HCT116 (cell line): ENCODE measurements around the gene FNDC7. TPM values are rescaled to one million over a fixed set of nuclear protein-coding genes. Genes with fewer than 3 reads are reported as not detected.

ENCODE experiments used
- ATAC-seq: fragments of 200-7000 bp; cut with Tn5 transposase; 2 replicates; pipeline ENCODE4 v1.9.1; 2020; ENCODE audit warnings: mild to moderate bottlenecking, moderate library complexity
- BruUV-seq: library from RNA; stranded (reverse); fragments of 400-500 nt; replicated peaks from 2 replicates; lab custom pipeline; 2021; lab: Mats Ljungman, UMichigan
- CTCF ChIA-PET: fragments of 300-600 bp; sonication (Branson Sonifier 250); formaldehyde crosslinking; loops from one replicate; lab custom pipeline; 2021; ENCODE audit warnings: antibody characterized with exemption; lab: Charles Lee
- POLR2A ChIA-PET: fragments of 300-600, 350-600 bp; sonication (Branson Sonifier 250); formaldehyde crosslinking; loops from one replicate; lab custom pipeline; 2021; ENCODE audit warnings: antibody characterized with exemption; lab: Charles Lee
- RAD21 ChIA-PET, 2 experiments: fragments of 300-600 bp; sonication (Branson Sonifier 250); formaldehyde crosslinking; loops; one replicate each; lab custom pipeline; 2023; ENCODE audit warnings: low total read pairs in 2 of 2; ENCODE audit not compliant: uncharacterized antibody in 2 of 2, unreplicated experiment in 2 of 2, low non-redundant PET in 1 of 2; lab: Charles Lee
- DNase-seq: peaks from one replicate; pipeline ENCODE4 v3.0.0-alpha.2; 2010; ENCODE audit warnings: low read depth, low spot score
- H2AFZ ChIP-seq: fragments of 200-600 bp; shearing (Covaris generic), sonication (generic); 2 replicates; pipeline ENCODE4 v1.6.1; 2017; ENCODE audit warnings: low read depth, mixed run types, mixed read lengths, antibody characterized with exemption, low read length; ENCODE audit not compliant: poor library complexity, severe bottlenecking
- H3K27ac ChIP-seq: 2 replicates; pipeline ENCODE4 v1.5.1; 2012; ENCODE audit warnings: low read depth, low read length
- H3K27me3 ChIP-seq: fragments of 200-600 bp; sonication (generic); 2 replicates; pipeline ENCODE4 v1.6.1; 2016; ENCODE audit warnings: mixed run types, low read length, mixed read lengths; ENCODE audit not compliant: insufficient read depth
- H3K36me3 ChIP-seq, 2 experiments: fragments of 200-500 bp in 1 of 2; fragments of 200-600 bp in 1 of 2; sonication (Bioruptor generic) in 1 of 2; sonication (generic) in 1 of 2; 2 replicates each; pipeline versions ENCODE4 v1.5.1 to v1.6.1; 2014 to 2016; ENCODE audit warnings: low read length in 2 of 2, inconsistent platforms in 1 of 2, mixed read lengths in 1 of 2, mixed run types in 1 of 2; ENCODE audit not compliant: insufficient read depth in 2 of 2, control insufficient read depth in 1 of 2
- H3K4me1 ChIP-seq, 2 experiments: fragments of 200-600 bp in 1 of 2; sonication (generic) in 1 of 2; 2 replicates each; pipeline versions ENCODE4 v1.5.1 to v1.6.1; 2012 to 2017; ENCODE audit warnings: low read length in 2 of 2, inconsistent platforms in 1 of 2, mild to moderate bottlenecking in 1 of 2, mixed read lengths in 1 of 2, mixed run types in 1 of 2, moderate library complexity in 1 of 2; ENCODE audit not compliant: insufficient read depth in 2 of 2, control insufficient read depth in 1 of 2
- H3K4me2 ChIP-seq: fragments of 200-600 bp; sonication (generic); 2 replicates; pipeline ENCODE4 v1.6.1; 2017; ENCODE audit warnings: mixed run types, low read length, mixed read lengths
- H3K4me3 ChIP-seq, 2 experiments: fragments of 200-600 bp in 1 of 2; sonication (generic) in 1 of 2; replicated peaks in 1 of 2; 2 replicates each; pipeline ENCODE4 v1.5.1; 2011 to 2016; ENCODE audit warnings: low read length in 2 of 2, control low read depth in 1 of 2, low read depth in 1 of 2, mild to moderate bottlenecking in 1 of 2, mixed read lengths in 1 of 2, mixed run types in 1 of 2
- H3K79me2 ChIP-seq: fragments of 200-600 bp; sonication (generic); 2 replicates; pipeline ENCODE4 v1.6.1; 2017; ENCODE audit warnings: mild to moderate bottlenecking, mixed run types, low read length, moderate library complexity, mixed read lengths; ENCODE audit not compliant: insufficient read depth
- H3K9ac ChIP-seq: fragments of 200-600 bp; sonication (generic); 2 replicates; pipeline ENCODE4 v1.6.1; 2016; ENCODE audit warnings: low read length, mixed read lengths
- H3K9me2 ChIP-seq: fragments of 200-600 bp; sonication (generic), shearing (Covaris generic); 2 replicates; pipeline ENCODE4 v1.6.1; 2017; ENCODE audit warnings: mixed run types, mild to moderate bottlenecking, moderate library complexity; ENCODE audit not compliant: insufficient read depth
- H3K9me3 ChIP-seq, 2 experiments: fragments of 200-500 bp in 1 of 2; fragments of 200-600 bp in 1 of 2; sonication (Bioruptor generic) in 1 of 2; sonication (generic) in 1 of 2; 2 replicates each; pipeline ENCODE4 v1.6.1; 2014 to 2017; ENCODE audit warnings: low read length in 2 of 2, mixed read lengths in 2 of 2, inconsistent platforms in 1 of 2, low read depth in 1 of 2, mild to moderate bottlenecking in 1 of 2, mixed run types in 1 of 2, moderate library complexity in 1 of 2; ENCODE audit not compliant: control insufficient read depth in 1 of 2, insufficient read depth in 1 of 2
- H4K20me1 ChIP-seq: fragments of 200-600 bp; sonication (generic), shearing (Covaris generic); 2 replicates; pipeline ENCODE4 v1.6.1; 2017; ENCODE audit warnings: mixed run types, mild to moderate bottlenecking, moderate library complexity; ENCODE audit not compliant: insufficient read depth
- CEBPB ChIP-seq: IDR thresholded peaks from 2 replicates; pipeline ENCODE4 v1.6.1; 2012; ENCODE audit warnings: low read depth
- EZH2 ChIP-seq: fragments of 200-600 bp; sonication (generic); IDR thresholded peaks from 2 replicates; pipeline ENCODE4 v1.6.1; 2017; ENCODE audit warnings: antibody characterized with exemption, mixed run types
- EZH2phosphoT487 ChIP-seq: fragments of 200-600 bp; IDR thresholded peaks from 2 replicates; pipeline ENCODE4 v1.6.1; 2018; ENCODE audit warnings: antibody characterized with exemption, borderline replicate concordance
- JUND ChIP-seq: IDR thresholded peaks from 2 replicates; pipeline ENCODE4 v1.6.1; 2012
- POLR2A ChIP-seq: IDR thresholded peaks from 2 replicates; pipeline ENCODE4 v1.7.0; 2011; ENCODE audit warnings: borderline replicate concordance; ENCODE audit not compliant: insufficient read depth, insufficient read length; ENCODE audit errors: extremely low read depth
- SIN3A ChIP-seq: IDR thresholded peaks from 2 replicates; pipeline ENCODE4 v1.6.1; 2012; ENCODE audit warnings: low read depth
- SRF ChIP-seq: IDR thresholded peaks from 2 replicates; pipeline ENCODE4 v1.6.1; 2012; ENCODE audit warnings: low read depth
- TCF7L2 ChIP-seq: IDR thresholded peaks from 2 replicates; pipeline ENCODE4 v1.7.0; 2011; ENCODE audit warnings: borderline replicate concordance, inconsistent platforms; ENCODE audit not compliant: insufficient read depth, insufficient read length; ENCODE audit errors: extremely low read depth
- YY1 ChIP-seq: IDR thresholded peaks from 2 replicates; pipeline ENCODE4 v1.6.1; 2011; ENCODE audit warnings: low read length, low read depth, moderate library complexity, mild to moderate bottlenecking; ENCODE audit not compliant: insufficient replicate concordance; ENCODE audit errors: extremely low read depth
- ZFX ChIP-seq: fragments of 450-650 bp; IDR thresholded peaks from 2 replicates; pipeline ENCODE4 v1.6.1; 2017
- intact Hi-C: fragments of 100-400 bp; cut with micrococcal nuclease; formaldehyde crosslinking; loops from 2 replicates; pipeline ENCODE4 v1.10.0; 2022
- total RNA-seq: library from RNA; stranded (reverse); gene quantifications from one replicate; pipeline ENCODE4 v1.2.1, GENCODE V29; 2021; ENCODE audit not compliant: unreplicated experiment
- TF ChIP-seq, protein P1 (sequence below), 3 experiments: fragments of 200-600 bp in 1 of 3; sonication (generic) in 1 of 3; IDR thresholded peaks in 2 of 3; conservative IDR thresholded peaks in 1 of 3; 2 replicates each; pipeline ENCODE4 v1.5.1; 2012 to 2017; ENCODE audit warnings: low read depth in 2 of 3, low read length in 2 of 3, antibody characterized with exemption in 1 of 3, borderline replicate concordance in 1 of 3, control low read depth in 1 of 3, mild to moderate bottlenecking in 1 of 3, mixed read lengths in 1 of 3, mixed run types in 1 of 3, moderate library complexity in 1 of 3; ENCODE audit not compliant: insufficient read depth in 1 of 3
- TF ChIP-seq, protein P2 (sequence below): IDR thresholded peaks from 2 replicates; pipeline ENCODE4 v1.6.1; 2011; ENCODE audit warnings: mild to moderate bottlenecking, low read length, moderate library complexity; ENCODE audit not compliant: insufficient replicate concordance; ENCODE audit errors: extremely low read depth
- TF ChIP-seq, protein P3 (sequence below): IDR thresholded peaks from 2 replicates; pipeline ENCODE4 v1.6.1; 2012

The FNDC7 gene
- total RNA-seq, 1 experiment from 2014 or later, result 0.10 TPM

DNA sequence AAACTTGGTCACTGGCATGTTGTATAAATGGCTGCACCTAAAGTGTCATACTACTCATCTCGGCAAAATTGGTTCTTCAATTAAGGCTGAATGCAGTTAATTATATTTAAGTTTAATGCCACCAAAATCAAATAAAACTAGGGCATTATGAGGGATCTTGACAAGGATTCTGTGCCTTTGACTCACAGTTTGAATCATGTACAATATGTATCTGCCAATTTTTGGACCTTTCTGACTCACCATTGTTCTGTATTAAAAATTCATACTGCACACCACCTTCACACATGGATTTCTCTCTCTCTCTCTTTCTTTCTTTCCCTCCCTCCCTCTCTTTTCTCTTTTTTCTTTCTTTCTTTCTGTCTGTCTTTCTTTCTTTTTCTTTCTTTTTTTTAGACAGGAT is 19.7 kb downstream of the FNDC7 start:
- ChIA-PET RAD21 (no interaction called here), POLR2A (no interaction called here), CTCF (no interaction called here)
- no peak overlapping the region for H3K4me2 ChIP-seq
- no peak overlapping the region for H2AFZ ChIP-seq
- H3K4me3 ChIP-seq, result no peak overlapping the region
- no peak for ATAC-seq
- no peak overlapping the region for H3K27ac ChIP-seq
- H3K36me3 ChIP-seq, result no peaks in the 10 kb centered on the region
- intact Hi-C loops, result no loop called here
- TF ChIP-seq POLR2A (no peak), EZH2 (no peak), CEBPB (no peak), JUND (no peak), ZFX (no peak), SRF (no peak), TCF7L2 (no peak), YY1 (no peak), EZH2phosphoT487 (no peak), SIN3A (no peak)
- TF ChIP-seq, protein P1, sequence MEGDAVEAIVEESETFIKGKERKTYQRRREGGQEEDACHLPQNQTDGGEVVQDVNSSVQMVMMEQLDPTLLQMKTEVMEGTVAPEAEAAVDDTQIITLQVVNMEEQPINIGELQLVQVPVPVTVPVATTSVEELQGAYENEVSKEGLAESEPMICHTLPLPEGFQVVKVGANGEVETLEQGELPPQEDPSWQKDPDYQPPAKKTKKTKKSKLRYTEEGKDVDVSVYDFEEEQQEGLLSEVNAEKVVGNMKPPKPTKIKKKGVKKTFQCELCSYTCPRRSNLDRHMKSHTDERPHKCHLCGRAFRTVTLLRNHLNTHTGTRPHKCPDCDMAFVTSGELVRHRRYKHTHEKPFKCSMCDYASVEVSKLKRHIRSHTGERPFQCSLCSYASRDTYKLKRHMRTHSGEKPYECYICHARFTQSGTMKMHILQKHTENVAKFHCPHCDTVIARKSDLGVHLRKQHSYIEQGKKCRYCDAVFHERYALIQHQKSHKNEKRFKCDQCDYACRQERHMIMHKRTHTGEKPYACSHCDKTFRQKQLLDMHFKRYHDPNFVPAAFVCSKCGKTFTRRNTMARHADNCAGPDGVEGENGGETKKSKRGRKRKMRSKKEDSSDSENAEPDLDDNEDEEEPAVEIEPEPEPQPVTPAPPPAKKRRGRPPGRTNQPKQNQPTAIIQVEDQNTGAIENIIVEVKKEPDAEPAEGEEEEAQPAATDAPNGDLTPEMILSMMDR (IDR thresholded peaks at IDR 0.05 in 2 of 3, conservative IDR thresholded peaks at IDR 0.05 in 1 of 3; ENCODE audit: borderline replicate concordance in 1 of 3, insufficient read depth in 1 of 3, low read depth in 2 of 3, low read length in 2 of 3), result no peak
- TF ChIP-seq, protein P2, sequence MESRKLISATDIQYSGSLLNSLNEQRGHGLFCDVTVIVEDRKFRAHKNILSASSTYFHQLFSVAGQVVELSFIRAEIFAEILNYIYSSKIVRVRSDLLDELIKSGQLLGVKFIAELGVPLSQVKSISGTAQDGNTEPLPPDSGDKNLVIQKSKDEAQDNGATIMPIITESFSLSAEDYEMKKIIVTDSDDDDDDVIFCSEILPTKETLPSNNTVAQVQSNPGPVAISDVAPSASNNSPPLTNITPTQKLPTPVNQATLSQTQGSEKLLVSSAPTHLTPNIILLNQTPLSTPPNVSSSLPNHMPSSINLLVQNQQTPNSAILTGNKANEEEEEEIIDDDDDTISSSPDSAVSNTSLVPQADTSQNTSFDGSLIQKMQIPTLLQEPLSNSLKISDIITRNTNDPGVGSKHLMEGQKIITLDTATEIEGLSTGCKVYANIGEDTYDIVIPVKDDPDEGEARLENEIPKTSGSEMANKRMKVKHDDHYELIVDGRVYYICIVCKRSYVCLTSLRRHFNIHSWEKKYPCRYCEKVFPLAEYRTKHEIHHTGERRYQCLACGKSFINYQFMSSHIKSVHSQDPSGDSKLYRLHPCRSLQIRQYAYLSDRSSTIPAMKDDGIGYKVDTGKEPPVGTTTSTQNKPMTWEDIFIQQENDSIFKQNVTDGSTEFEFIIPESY, result no peak
- TF ChIP-seq, protein P3, sequence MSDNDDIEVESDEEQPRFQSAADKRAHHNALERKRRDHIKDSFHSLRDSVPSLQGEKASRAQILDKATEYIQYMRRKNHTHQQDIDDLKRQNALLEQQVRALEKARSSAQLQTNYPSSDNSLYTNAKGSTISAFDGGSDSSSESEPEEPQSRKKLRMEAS, result no peak
- H3K27me3 ChIP-seq, result no peaks in the 10 kb centered on the region; the same call in 1 of the 2 replicates
- no peak for DNase-seq
- no peaks in the 10 kb centered on the region for H3K79me2 ChIP-seq
- no peaks in the 10 kb centered on the region for H3K9me3 ChIP-seq
- no peaks in the 10 kb centered on the region for H3K9me2 ChIP-seq
- no peaks in the 10 kb centered on the region for H4K20me1 ChIP-seq
- BruUV-seq, result no TSS peak
- no peaks in the 10 kb centered on the region for H3K4me1 ChIP-seq
- no peak overlapping the region for H3K9ac ChIP-seq
